IMR-90 (cell line): ENCODE results near the gene PTPRN2. TPM values are rescaled to one million over a fixed set of nuclear protein-coding genes. Genes with fewer than 3 reads are reported as not detected.
"Not testable (repeated sequence)": the region's sequence is repeated elsewhere in the genome, so short reads cannot be mapped to it uniquely, and the experiment has no call there.

ENCODE experiments used
- ATAC-seq: fragments of 200-7000 bp; cut with Tn5 transposase; 2 replicates; pipeline ENCODE4 v1.9.1; 2020; ENCODE audit warnings: low read depth, mild to moderate bottlenecking, moderate library complexity
- BruUV-seq: library from RNA; stranded (reverse); fragments of 400-500 nt; replicated peaks from 2 replicates; lab custom pipeline; 2021; lab: Mats Ljungman, UMichigan
- CTCF ChIA-PET: fragments of 300-600 bp; formaldehyde crosslinking; extraction: SDS; loops from one replicate; lab custom pipeline; 2021; ENCODE audit warnings: antibody characterized with exemption; lab: Yijun Ruan, JAX
- POLR2A ChIA-PET: fragments of 300-600 bp; sonication (Branson Sonifier 250); formaldehyde crosslinking; loops from one replicate; lab custom pipeline; 2022; ENCODE audit warnings: antibody characterized with exemption; ENCODE audit not compliant: unreplicated experiment; lab: Charles Lee
- DNase-seq: peaks from one replicate; pipeline ENCODE4 v3.0.0; 2013
- H2AFZ ChIP-seq: replicated peaks from 2 replicates; pipeline ENCODE3; 2013; ENCODE audit warnings: low read length, mild to moderate bottlenecking; ENCODE audit not compliant: poor library complexity
- H2AK5ac ChIP-seq: 2 replicates; pipeline ENCODE4 v1.6.1; 2013; ENCODE audit warnings: low read depth, low read length, inconsistent platforms
- H2AK9ac ChIP-seq: replicated peaks from 2 replicates; pipeline ENCODE3; 2013; ENCODE audit warnings: mild to moderate bottlenecking, low read depth, low read length, moderate library complexity; ENCODE audit not compliant: poor library complexity
- H2BK120ac ChIP-seq: 2 replicates; pipeline ENCODE4 v1.6.1; 2013; ENCODE audit warnings: low read depth, low read length, inconsistent platforms
- H2BK15ac ChIP-seq: 3 replicates; pipeline ENCODE4 v1.6.1; 2013; ENCODE audit warnings: low read depth, low read length, inconsistent platforms
- H2BK20ac ChIP-seq: 2 replicates; pipeline ENCODE4 v1.6.1; 2013; ENCODE audit warnings: low read depth, mild to moderate bottlenecking, inconsistent platforms, low read length, moderate library complexity
- H2BK5ac ChIP-seq: 2 replicates; pipeline ENCODE4 v1.6.1; 2013; ENCODE audit warnings: mild to moderate bottlenecking, low read depth, low read length, inconsistent platforms; ENCODE audit not compliant: poor library complexity, severe bottlenecking
- H3K14ac ChIP-seq: replicated peaks from 2 replicates; pipeline ENCODE4 v1.6.1; 2013; ENCODE audit warnings: low read depth, low read length, inconsistent platforms
- H3K18ac ChIP-seq: 2 replicates; pipeline ENCODE4 v1.6.1; 2013; ENCODE audit warnings: low read depth, low read length, control low read depth
- H3K23ac ChIP-seq: 2 replicates; pipeline ENCODE4 v1.6.1; 2013; ENCODE audit warnings: low read depth, low read length, inconsistent platforms
- H3K27ac ChIP-seq: 2 replicates; pipeline ENCODE4 v1.5.1; 2013; ENCODE audit warnings: mild to moderate bottlenecking, control low read depth, low read length; ENCODE audit not compliant: insufficient read depth
- H3K27me3 ChIP-seq: 2 replicates; pipeline ENCODE4 v1.6.1; 2013; ENCODE audit warnings: low read length; ENCODE audit not compliant: control insufficient read depth, insufficient read depth
- H3K36me3 ChIP-seq: 2 replicates; pipeline ENCODE4 v1.6.1; 2013; ENCODE audit warnings: low read length, mixed read lengths; ENCODE audit not compliant: control insufficient read depth, insufficient read depth
- H3K4ac ChIP-seq: 2 replicates; pipeline ENCODE4 v1.6.1; 2013; ENCODE audit warnings: low read depth, low read length, inconsistent platforms
- H3K4me1 ChIP-seq: 2 replicates; pipeline ENCODE4 v1.6.1; 2013; ENCODE audit warnings: low read length, mixed read lengths; ENCODE audit not compliant: control insufficient read depth, insufficient read depth
- H3K4me2 ChIP-seq: 2 replicates; pipeline ENCODE4 v1.6.1; 2013; ENCODE audit warnings: low read depth, mild to moderate bottlenecking, control low read depth, low read length, moderate library complexity
- H3K4me3 ChIP-seq: 2 replicates; pipeline ENCODE4 v1.5.1; 2013; ENCODE audit warnings: low read depth, mild to moderate bottlenecking, control low read depth, low read length, moderate library complexity; ENCODE audit not compliant: insufficient read depth
- H3K56ac ChIP-seq: 2 replicates; pipeline ENCODE4 v1.6.1; 2013; ENCODE audit warnings: low read length, inconsistent platforms; ENCODE audit not compliant: insufficient read depth; ENCODE audit errors: extremely low read depth
- H3K79me1 ChIP-seq, 2 experiments: 2 replicates each; pipeline ENCODE4 v1.6.1; 2013; ENCODE audit warnings: low read length in 2 of 2, inconsistent platforms in 1 of 2, low read depth in 1 of 2
- H3K9ac ChIP-seq: 2 replicates; pipeline ENCODE4 v1.6.1; 2013; ENCODE audit warnings: low read depth, low read length, control low read depth
- H3K9me1 ChIP-seq: 2 replicates; pipeline ENCODE4 v1.6.1; 2013; ENCODE audit warnings: low read length, inconsistent platforms; ENCODE audit not compliant: insufficient read depth
- H3K9me3 ChIP-seq: 2 replicates; pipeline ENCODE4 v1.6.1; 2013; ENCODE audit warnings: low read length; ENCODE audit not compliant: control insufficient read depth, insufficient read depth
- H4K20me1 ChIP-seq: 2 replicates; pipeline ENCODE4 v1.6.1; 2013; ENCODE audit warnings: low read length, inconsistent platforms; ENCODE audit not compliant: insufficient read depth
- H4K5ac ChIP-seq: 2 replicates; pipeline ENCODE4 v1.6.1; 2013; ENCODE audit warnings: mild to moderate bottlenecking, low read depth, low read length, control low read depth
- H4K8ac ChIP-seq, 2 experiments: 2 replicates each; pipeline ENCODE4 v1.6.1; 2013; ENCODE audit warnings: low read depth in 2 of 2, low read length in 2 of 2, control low read depth in 1 of 2, inconsistent platforms in 1 of 2
- H4K91ac ChIP-seq: 2 replicates; pipeline ENCODE4 v1.6.1; 2013; ENCODE audit warnings: low read depth, low read length, inconsistent platforms; ENCODE audit not compliant: insufficient read depth
- BHLHE40 ChIP-seq: fragments of 150-350 bp; IDR thresholded peaks from 2 replicates; pipeline ENCODE4 v1.6.1; 2016; ENCODE audit warnings: mild to moderate bottlenecking, low read depth, low read length
- ELK1 ChIP-seq: fragments of 150-350 bp; IDR thresholded peaks from 2 replicates; pipeline ENCODE4 v1.6.1; 2016; ENCODE audit warnings: low read depth, mild to moderate bottlenecking, low read length, moderate library complexity, borderline replicate concordance
- MAFK ChIP-seq: IDR thresholded peaks from 2 replicates; pipeline ENCODE4 v1.6.1; 2012; ENCODE audit warnings: low read depth, low read length, improper control_type of control experiment
- MAZ ChIP-seq: IDR thresholded peaks from 2 replicates; pipeline ENCODE4 v1.6.1; 2012; ENCODE audit warnings: low read depth, mild to moderate bottlenecking, low read length, improper control_type of control experiment, moderate library complexity, borderline replicate concordance
- MXI1 ChIP-seq: IDR thresholded peaks from 2 replicates; pipeline ENCODE4 v1.6.1; 2012; ENCODE audit warnings: low read depth, mild to moderate bottlenecking, low read length, moderate library complexity, borderline replicate concordance
- NFE2L2 ChIP-seq: fragments of 150-350 bp; IDR thresholded peaks from 2 replicates; pipeline ENCODE4 v1.6.1; 2016; ENCODE audit warnings: low read depth, mild to moderate bottlenecking, low read length
- RAD21 ChIP-seq: IDR thresholded peaks from 2 replicates; pipeline ENCODE4 v1.6.1; 2012; ENCODE audit warnings: low read length, improper control_type of control experiment
- RCOR1 ChIP-seq: IDR thresholded peaks from 2 replicates; pipeline ENCODE4 v1.6.1; 2012; ENCODE audit warnings: mild to moderate bottlenecking, low read length, improper control_type of control experiment; ENCODE audit not compliant: insufficient replicate concordance
- WGBS, 2 experiments: methylation state at CpG; one replicate each; pipeline versions ENCODE4 v1.1.5 to v1.1.7; 2013; ENCODE audit warnings: missing lambda C conversion rate in 2 of 2; ENCODE audit not compliant: insufficient read length in 1 of 2; ENCODE audit errors: extremely low coverage in 2 of 2; 5-methylcytosine and 5-hydroxymethylcytosine counted together
- dilution Hi-C: fragments of 300-500 bp; cut with HindIII; formaldehyde crosslinking; loops from one replicate; pipeline ENCODE4 v1.14.3; 2018; ENCODE audit warnings: low sequenced_read_pairs; ENCODE audit not compliant: unreplicated experiment
- in situ Hi-C: fragments of 300-500 bp; cut with MboI; formaldehyde crosslinking; loops from 3 replicates; pipeline ENCODE4 v1.14.3; 2019; ENCODE audit warnings: low sequenced_read_pairs, inconsistent platforms, mixed read lengths
- intact Hi-C: fragments of 100-400 bp; cut with micrococcal nuclease; formaldehyde crosslinking; loops from 2 replicates; pipeline ENCODE4 v1.10.0; 2022
- polyA plus RNA-seq, 3 experiments: library from polyadenylated mRNA; depleted of rRNA; stranded (reverse); fragments of >200 nt; gene quantifications; 2 replicates each; pipeline ENCODE4 v1.2.3, GENCODE V29; 2012; ENCODE audit warnings: low replicate concordance in 1 of 3
- total RNA-seq: library from RNA; depleted of rRNA; stranded (reverse); fragments of >200 nt; gene quantifications from 2 replicates; pipeline ENCODE4 v1.2.3, GENCODE V29; 2012

PTPRN2 gene
- total and polyA plus RNA-seq, 2 of the 4 experiments (the other 2 are of a cell fraction): 0.03 TPM; not detected in 1

- no peak overlapping the region for H3K18ac ChIP-seq
- in situ Hi-C loops: no loop called here
- no peak overlapping the region for H3K23ac ChIP-seq
- H3K4me3 ChIP-seq: no peak overlapping the region
- H3K4me2 ChIP-seq: no peak overlapping the region
- H3K36me3 ChIP-seq: no peaks in the 10 kb centered on the region
- DNase-seq: peak; percentile 19
- H3K27ac ChIP-seq: no peak overlapping the region
- intact Hi-C loops: no loop called here
- no peak overlapping the region for H2AK5ac ChIP-seq
- no peaks in the 10 kb centered on the region for H3K79me1 ChIP-seq
- no TSS peak for BruUV-seq
- no peak overlapping the region for H2BK120ac ChIP-seq
- ChIA-PET CTCF (no interaction called here), POLR2A (no interaction called here)
- H3K9me1 ChIP-seq: no peaks in the 10 kb centered on the region
- no peaks in the 10 kb centered on the region for H3K27me3 ChIP-seq
- H3K9me3 ChIP-seq: peaks cover 6% of the 10 kb centered on the region
- WGBS, 2 experiments: no CpG with 5 or more reads among the region's 8 CpGs
- TF ChIP-seq MAZ: no peak
- TF ChIP-seq MAFK: no peak
- TF ChIP-seq NFE2L2: peak; percentile 81
- TF ChIP-seq RAD21: no peak
- TF ChIP-seq ELK1: no peak
- no peak for TF ChIP-seq BHLHE40
- TF ChIP-seq RCOR1: no peak
- TF ChIP-seq MXI1: no peak
- dilution Hi-C loops: no loop called here
- no peak overlapping the region for H2AK9ac ChIP-seq
- H3K4me1 ChIP-seq: no peaks in the 10 kb centered on the region
- no peak overlapping the region for H2AFZ ChIP-seq
- no peak overlapping the region for H2BK20ac ChIP-seq
- no peak overlapping the region for H3K9ac ChIP-seq
- H4K20me1 ChIP-seq: no peaks in the 10 kb centered on the region
- H3K56ac ChIP-seq: no peak overlapping the region
- H3K4ac ChIP-seq: no peak overlapping the region
- no peak for ATAC-seq
- H3K14ac ChIP-seq: no peak overlapping the region
- H4K8ac ChIP-seq: no peak overlapping the region
- H4K5ac ChIP-seq: no peak overlapping the region
- no peak overlapping the region for H2BK5ac ChIP-seq
- no peak overlapping the region for H2BK15ac ChIP-seq
- no peak overlapping the region for H4K91ac ChIP-seq
Measured at GRCh38 chr7:157490465-157490912, 1097.1 kb downstream of the PTPRN2 start.

GRCh38 chr7:157489870-157490269 lies 1097.8 kb downstream of the PTPRN2 start:
- BruUV-seq, H4K91ac ChIP-seq, intact Hi-C loops, H3K18ac ChIP-seq, H3K56ac ChIP-seq, H3K4ac ChIP-seq, ATAC-seq, H2BK20ac ChIP-seq, POLR2A ChIA-PET, H4K20me1 ChIP-seq, H2BK5ac ChIP-seq, H2AK9ac ChIP-seq, H3K4me1 ChIP-seq, dilution Hi-C loops, H3K36me3 ChIP-seq, H3K9me3 ChIP-seq, H2BK15ac ChIP-seq, in situ Hi-C loops, H3K23ac ChIP-seq, CTCF ChIA-PET, H3K79me1 ChIP-seq, H2AK5ac ChIP-seq, H3K4me2 ChIP-seq, H3K9ac ChIP-seq, DNase-seq, H4K8ac ChIP-seq, H3K27me3 ChIP-seq, H4K5ac ChIP-seq, H3K14ac ChIP-seq, H2AFZ ChIP-seq, H3K4me3 ChIP-seq, H3K27ac ChIP-seq, H3K9me1 ChIP-seq, H2BK120ac ChIP-seq: not testable (repeated sequence)
- WGBS, 2 experiments: 80% methylated on average over 1 of the region's 3 CpGs; no CpG with 5 or more reads in 1 of the 2 experiments
